Chondrocyte (in vitro differentiated cells): ENCODE measurements around the gene SYT7. TPM values are rescaled to one million over a fixed set of nuclear protein-coding genes. Genes with fewer than 3 reads are reported as not detected.

ENCODE experiments used
- DNase-seq: peaks from one replicate; pipeline ENCODE4 v3.0.0; 2021; ENCODE audit warnings: mixed read lengths, low spot score
- H3K27ac Mint-ChIP-seq: one replicate; pipeline ENCODE4 v1.8.0; 2021; ENCODE audit warnings: mild to moderate bottlenecking, moderate library complexity, mixed read lengths; ENCODE audit not compliant: unreplicated experiment
- H3K27me3 Mint-ChIP-seq: 2 replicates; pipeline ENCODE4 v1.8.0; 2021; ENCODE audit warnings: low read depth, mixed read lengths
- H3K36me3 Mint-ChIP-seq: 2 replicates; pipeline ENCODE4 v1.8.0; 2021; ENCODE audit warnings: low read depth, mixed read lengths
- H3K4me1 Mint-ChIP-seq: 2 replicates; pipeline ENCODE4 v1.8.0; 2021; ENCODE audit warnings: low read depth, mild to moderate bottlenecking, mixed read lengths
- H3K4me3 Mint-ChIP-seq: one replicate; pipeline ENCODE4 v1.8.0; 2021; ENCODE audit warnings: mild to moderate bottlenecking, moderate library complexity, mixed read lengths; ENCODE audit not compliant: unreplicated experiment
- H3K9me3 Mint-ChIP-seq: 2 replicates; pipeline ENCODE4 v1.8.0; 2021; ENCODE audit warnings: low read depth, mixed read lengths
- total RNA-seq: library from RNA; stranded (reverse); gene quantifications from 3 replicates; pipeline ENCODE4 v1.2.1, GENCODE V29; 2021
- TF ChIP-seq, protein P1 (sequence below): fragments of 200-600 bp; sonication (generic); IDR thresholded peaks from 2 replicates; pipeline ENCODE4 v1.5.0; 2021; ENCODE audit warnings: antibody characterized with exemption, mild to moderate bottlenecking, moderate library complexity

SYT7 gene
- total RNA-seq, 1 donor from 2014 or later, result 1.5 TPM

DNA sequence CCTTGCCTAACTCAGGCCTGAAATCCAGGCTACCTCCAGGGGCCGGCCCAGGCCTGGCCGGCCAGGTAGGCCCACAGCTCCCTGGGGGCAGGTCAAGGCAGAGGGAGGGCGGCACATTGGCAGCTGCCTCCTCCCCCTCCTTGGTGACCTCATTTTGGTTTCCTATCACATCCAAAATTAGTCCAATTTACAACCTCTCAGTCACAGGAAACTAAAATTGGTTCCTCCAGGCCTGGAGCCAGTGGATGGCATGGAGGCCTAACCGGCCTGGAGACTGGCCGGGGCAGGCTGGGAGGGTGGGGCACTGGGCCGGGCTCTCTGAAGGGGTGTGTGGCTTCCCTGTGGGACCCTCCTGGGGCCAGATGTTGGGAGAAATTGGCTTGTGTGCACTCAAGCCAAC, 36.4 kb downstream of the SYT7 start:
- Mint-ChIP-seq H3K4me1 (peaks cover 11% of the 10 kb centered on the region), H3K9me3 (no peaks in the 10 kb centered on the region), H3K4me3 (no peak overlapping the region), H3K36me3 (no peaks in the 10 kb centered on the region), H3K27ac (no peak overlapping the region), H3K27me3 (peaks cover 21% of the 10 kb centered on the region)
- TF ChIP-seq, protein P1, sequence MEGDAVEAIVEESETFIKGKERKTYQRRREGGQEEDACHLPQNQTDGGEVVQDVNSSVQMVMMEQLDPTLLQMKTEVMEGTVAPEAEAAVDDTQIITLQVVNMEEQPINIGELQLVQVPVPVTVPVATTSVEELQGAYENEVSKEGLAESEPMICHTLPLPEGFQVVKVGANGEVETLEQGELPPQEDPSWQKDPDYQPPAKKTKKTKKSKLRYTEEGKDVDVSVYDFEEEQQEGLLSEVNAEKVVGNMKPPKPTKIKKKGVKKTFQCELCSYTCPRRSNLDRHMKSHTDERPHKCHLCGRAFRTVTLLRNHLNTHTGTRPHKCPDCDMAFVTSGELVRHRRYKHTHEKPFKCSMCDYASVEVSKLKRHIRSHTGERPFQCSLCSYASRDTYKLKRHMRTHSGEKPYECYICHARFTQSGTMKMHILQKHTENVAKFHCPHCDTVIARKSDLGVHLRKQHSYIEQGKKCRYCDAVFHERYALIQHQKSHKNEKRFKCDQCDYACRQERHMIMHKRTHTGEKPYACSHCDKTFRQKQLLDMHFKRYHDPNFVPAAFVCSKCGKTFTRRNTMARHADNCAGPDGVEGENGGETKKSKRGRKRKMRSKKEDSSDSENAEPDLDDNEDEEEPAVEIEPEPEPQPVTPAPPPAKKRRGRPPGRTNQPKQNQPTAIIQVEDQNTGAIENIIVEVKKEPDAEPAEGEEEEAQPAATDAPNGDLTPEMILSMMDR, result no peak
- no peak for DNase-seq

DNA sequence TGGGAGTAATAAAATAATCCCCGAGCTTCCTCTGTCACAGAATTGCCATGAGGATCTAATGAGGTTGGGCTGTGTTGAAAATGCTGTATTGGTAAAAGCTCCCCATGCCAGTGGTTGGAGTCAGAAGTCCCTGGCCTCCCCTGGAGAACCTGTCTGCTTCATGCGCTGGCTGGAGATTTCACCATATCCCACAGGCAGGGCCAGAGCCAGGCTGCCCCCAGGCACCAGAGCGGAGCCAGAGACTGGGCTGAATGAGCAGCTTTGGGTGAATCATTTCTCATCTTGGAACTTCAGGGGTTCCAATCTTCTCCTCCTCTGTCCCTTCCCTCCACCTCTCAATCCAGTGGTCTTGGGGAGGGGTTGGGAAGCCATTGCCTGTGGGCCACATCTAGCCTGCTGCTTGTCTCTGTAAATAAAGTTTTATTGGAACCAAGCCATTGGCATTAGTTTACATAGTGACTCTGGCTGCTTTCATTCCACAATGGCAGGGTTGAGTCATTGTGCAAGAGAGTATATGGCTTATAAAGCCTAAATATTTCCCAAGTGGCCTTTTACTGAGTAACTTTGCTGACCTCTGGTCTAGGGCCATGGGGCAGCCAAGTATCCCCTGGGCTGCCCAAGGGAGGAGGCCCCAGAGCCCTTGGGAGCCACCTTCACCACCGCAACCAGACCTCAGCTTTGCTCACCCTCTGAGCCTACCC, 37.1 kb downstream of the SYT7 start:
- Mint-ChIP-seq H3K27me3 (peaks cover 28% of the 10 kb centered on the region), H3K9me3 (no peaks in the 10 kb centered on the region), H3K4me3 (no peak overlapping the region), H3K4me1 (peaks cover 11% of the 10 kb centered on the region), H3K27ac (no peak overlapping the region), H3K36me3 (no peaks in the 10 kb centered on the region)
- TF ChIP-seq, protein P1, result no peak
- DNase-seq, result no peak

DNA sequence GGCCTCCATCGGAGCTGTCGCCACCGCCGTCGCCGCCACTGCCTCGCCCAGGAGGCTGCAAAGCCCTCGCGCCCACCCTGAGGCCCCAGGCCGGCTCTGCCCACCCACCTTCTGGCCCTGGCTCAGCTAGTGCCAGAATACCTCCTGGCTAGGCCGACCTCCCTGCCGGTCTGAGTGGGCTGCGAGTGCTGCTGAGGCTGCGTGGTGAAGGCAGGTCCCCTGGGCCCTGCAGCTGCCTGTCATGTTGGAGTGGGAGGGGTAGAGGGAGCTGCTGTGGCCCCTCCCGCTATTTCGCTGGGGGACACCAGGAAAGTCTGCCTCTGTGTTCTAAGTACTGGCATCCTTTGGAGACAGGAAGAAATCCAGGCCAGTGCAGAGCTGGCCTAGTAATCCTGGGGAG, 38.2 kb downstream of the SYT7 start:
- no peaks in the 10 kb centered on the region for H3K9me3 Mint-ChIP-seq
- no peak overlapping the region for H3K27ac Mint-ChIP-seq

DNA sequence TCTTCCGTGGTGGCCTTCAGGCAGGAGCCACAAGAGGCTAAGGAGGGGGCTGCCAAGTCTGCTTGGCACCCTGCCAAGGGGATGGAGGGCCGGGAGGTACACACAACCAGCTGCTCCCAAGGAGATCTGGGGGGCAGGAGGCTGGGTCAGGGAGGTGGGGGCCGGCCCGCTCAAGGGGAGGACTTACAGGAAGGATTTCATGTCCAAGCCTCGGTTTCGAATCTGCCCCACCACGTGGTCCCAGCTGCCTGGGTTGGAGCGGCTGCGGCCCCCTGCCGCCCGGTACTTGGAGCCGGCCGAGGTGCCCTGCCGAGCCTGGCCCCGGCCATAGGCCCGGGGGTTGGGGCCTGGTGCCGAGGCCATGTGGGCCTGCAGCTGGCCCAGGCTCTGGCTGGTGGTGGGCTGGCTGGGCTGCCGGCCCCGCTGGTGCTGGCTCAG, 38.8 kb downstream of the SYT7 start:
- Mint-ChIP-seq H3K4me3 (no peak overlapping the region), H3K27ac (no peak overlapping the region), H3K36me3 (no peaks in the 10 kb centered on the region), H3K27me3 (peaks cover 27% of the 10 kb centered on the region), H3K9me3 (no peaks in the 10 kb centered on the region), H3K4me1 (peaks cover 11% of the 10 kb centered on the region)
- TF ChIP-seq, protein P1, result no peak
- no peak for DNase-seq

More for the DNA sequence above, 38.2 kb downstream of the SYT7 start:
- DNase-seq, result peak; percentile 92
- no peak overlapping the region for H3K4me3 Mint-ChIP-seq
- no peaks in the 10 kb centered on the region for H3K36me3 Mint-ChIP-seq
- TF ChIP-seq, protein P1, result no peak
- H3K4me1 Mint-ChIP-seq, result peaks cover 11% of the 10 kb centered on the region
- H3K27me3 Mint-ChIP-seq, result peaks cover 29% of the 10 kb centered on the region

DNA sequence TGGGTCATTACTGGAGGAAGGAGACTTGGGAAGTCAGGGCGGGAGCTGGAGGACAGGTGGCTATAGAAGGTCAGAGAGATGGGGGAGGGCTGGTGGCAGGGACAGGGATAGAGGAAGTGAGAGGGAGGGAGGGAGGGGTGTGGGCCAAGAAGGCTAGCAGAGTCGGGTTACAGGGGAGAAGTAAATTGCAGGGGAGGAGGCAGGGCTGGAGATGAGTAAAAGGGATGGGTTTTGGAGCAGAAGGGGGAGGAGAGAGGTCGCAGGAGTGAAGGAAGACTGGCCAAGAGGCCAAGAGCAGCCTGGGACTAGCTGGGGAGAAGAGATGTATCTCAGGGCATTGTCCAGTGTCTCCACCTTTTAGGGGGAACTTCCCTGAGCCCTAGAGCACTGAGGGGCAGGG, 39.3 kb downstream of the SYT7 start:
- Mint-ChIP-seq H3K4me1 (peaks cover 11% of the 10 kb centered on the region), H3K36me3 (no peaks in the 10 kb centered on the region), H3K4me3 (no peak overlapping the region), H3K9me3 (no peaks in the 10 kb centered on the region), H3K27ac (no peak overlapping the region), H3K27me3 (peaks cover 26% of the 10 kb centered on the region)
- TF ChIP-seq, protein P1, result no peak
- DNase-seq, result no peak
